Heart right ventricle (tissue), 16 donors: Measurements from ENCODE around the gene PAPOLG. TPM values are rescaled to one million over a fixed set of nuclear protein-coding genes. Genes with fewer than 3 reads are reported as not detected.

Experiments used
- ATAC-seq, 8 donors: fragments of 200-7000 bp; cut with Tn5 transposase; one replicate each; pipeline ENCODE4 v1.9.1; 2020; ENCODE audit warnings: mild to moderate bottlenecking in 8 of 8, moderate library complexity in 8 of 8, moderate number of reproducible peaks in 1 of 8
- DNase-seq, 2 donors: peaks; one replicate each; pipeline ENCODE4 v3.0.0-alpha.2; 2020
- H3K27ac ChIP-seq, 10 donors: fragments of 200-600 bp; sonication (generic) in 2 of 10; one replicate each; pipeline versions ENCODE4 v1.5.0 to v1.8.0; 2020 to 2022; ENCODE audit warnings: mild to moderate bottlenecking in 3 of 10
- H3K27me3 ChIP-seq, 7 donors: fragments of 200-600 bp; one replicate each; pipeline ENCODE4 v1.8.0; 2021 to 2022; ENCODE audit warnings: mild to moderate bottlenecking in 2 of 7
- H3K36me3 ChIP-seq, 9 donors: fragments of 200-600 bp; sonication (generic) in 1 of 9; one replicate each; pipeline versions ENCODE4 v1.5.0 to v1.8.0; 2020 to 2022; ENCODE audit warnings: mild to moderate bottlenecking in 2 of 9
- H3K4me1 ChIP-seq, 9 donors: fragments of 200-600 bp; sonication (generic) in 1 of 9; one replicate each; pipeline versions ENCODE4 v1.5.0 to v1.8.0; 2020 to 2022; ENCODE audit warnings: mild to moderate bottlenecking in 4 of 9
- H3K4me3 ChIP-seq, 10 donors: fragments of 200-600 bp; sonication (generic) in 2 of 10; one replicate each; pipeline versions ENCODE4 v1.5.0 to v1.8.0; 2020 to 2022; ENCODE audit warnings: mild to moderate bottlenecking in 7 of 10, moderate library complexity in 2 of 10
- H3K9me3 ChIP-seq, 11 donors: fragments of 200-600 bp in 10 of 11; sonication (generic) in 2 of 11; one replicate each; pipeline versions ENCODE4 v1.5.0 to v1.8.0; 2013 to 2022; ENCODE audit warnings: mild to moderate bottlenecking in 2 of 11, control low read depth in 1 of 11, moderate library complexity in 1 of 11
- WGBS, 2 donors: extraction: QIAGEN DNeasy Blood & Tissue Kit; methylation state at CpG; one replicate each; pipeline ENCODE4 v1.1.7; 2013; ENCODE audit warnings: inconsistent platforms in 1 of 2; 5-methylcytosine and 5-hydroxymethylcytosine counted together
- intact Hi-C, 10 donors: fragments of 100-400 bp; cut with DNase I; formaldehyde crosslinking; loops; one replicate each; pipeline versions ENCODE4 v1.11.1 to v1.14.2; 2022
- polyA plus RNA-seq, 2 donors: library from polyadenylated mRNA; stranded (reverse); fragments of 200-250 nt; gene quantifications; one replicate each; pipeline ENCODE4 v1.2.3, GENCODE V29; 2013
- total RNA-seq, 10 donors: library from RNA; stranded (reverse); fragmentation: NEBNext Ultra II Directional in 3 of 10; extraction: Animal tissue kit (Norgen Biotek cat#: 25700) in 3 of 10; gene quantifications; one replicate each; pipeline versions ENCODE4 v1.2.1 to v1.2.4, GENCODE V29; 2021 to 2023
- TF ChIP-seq, protein P1 (sequence below), 9 donors: fragments of 200-600 bp; sonication (generic) in 2 of 9; IDR thresholded peaks; one replicate each; pipeline versions ENCODE4 v1.5.0 to v1.8.0; 2021 to 2022; ENCODE audit warnings: antibody characterized with exemption in 9 of 9, mild to moderate bottlenecking in 5 of 9, moderate library complexity in 1 of 9
- donor health status: Arrhythmogenic right ventricular cardiomyopathy.
- donor health status: ischemic (EF 13 %, LVEDD 7.1; RV severe dilation, severe dysfunction).
- donor health status: healthy with polysubstance abuse.
- donor health status: DM: no; HTN: yes; CAD: no.
- donor health status: DM: no; HTN: no; CAD: no.
- donor health status: ischemic (EF 25% LVEDD 6.9; RV normal size, moderate dysfunction).
- donor health status: ischemic (EF 25% LVEDD 5.7; RV mildly dilated, moderate dysfunction).
- donor health status: healthy.
- donor health status: DM: yes; HTN: yes; CAD: no.
- donor health status: Ischemic cardiomyopathy.
- donor health status: ischemic (EF 35%, LVEDD 5.7; RV mildly dilated, moderate dysfunction).
- donor health status: nonischemic (EF 11% LVEDD 7.7; RV severe dilation, severe dysfunction).
- donor health status: DM: yes; HTN: yes; CAD: no.
- donor health status: PGD.
- donor health status: ischemic (EF 29% LVEDD 5.4; RV normal size, mild dysfunction).
- donor health status: nonischemic (EF 23%, LVEDD 6.1; RV moderate dilation, normal function).

Gene PAPOLG
- total and polyA plus RNA-seq, 12 donors: 2.7 to 11.9 (median 8.4) TPM

- ATAC-seq: peak in 6 of 8 donors; percentile 47 to 76 (median 58)
- DNase-seq: peak in 1 of 2 donors; percentile 9
- intact Hi-C loops: no loop called here
- H3K4me1 ChIP-seq: peaks cover 0 to 16% (median 0%) of the 10 kb centered on the region in 9 donors
- no peaks in the 10 kb centered on the region for H3K36me3 ChIP-seq
- H3K4me3 ChIP-seq: no peak overlapping the region
- TF ChIP-seq, protein P1, sequence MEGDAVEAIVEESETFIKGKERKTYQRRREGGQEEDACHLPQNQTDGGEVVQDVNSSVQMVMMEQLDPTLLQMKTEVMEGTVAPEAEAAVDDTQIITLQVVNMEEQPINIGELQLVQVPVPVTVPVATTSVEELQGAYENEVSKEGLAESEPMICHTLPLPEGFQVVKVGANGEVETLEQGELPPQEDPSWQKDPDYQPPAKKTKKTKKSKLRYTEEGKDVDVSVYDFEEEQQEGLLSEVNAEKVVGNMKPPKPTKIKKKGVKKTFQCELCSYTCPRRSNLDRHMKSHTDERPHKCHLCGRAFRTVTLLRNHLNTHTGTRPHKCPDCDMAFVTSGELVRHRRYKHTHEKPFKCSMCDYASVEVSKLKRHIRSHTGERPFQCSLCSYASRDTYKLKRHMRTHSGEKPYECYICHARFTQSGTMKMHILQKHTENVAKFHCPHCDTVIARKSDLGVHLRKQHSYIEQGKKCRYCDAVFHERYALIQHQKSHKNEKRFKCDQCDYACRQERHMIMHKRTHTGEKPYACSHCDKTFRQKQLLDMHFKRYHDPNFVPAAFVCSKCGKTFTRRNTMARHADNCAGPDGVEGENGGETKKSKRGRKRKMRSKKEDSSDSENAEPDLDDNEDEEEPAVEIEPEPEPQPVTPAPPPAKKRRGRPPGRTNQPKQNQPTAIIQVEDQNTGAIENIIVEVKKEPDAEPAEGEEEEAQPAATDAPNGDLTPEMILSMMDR (IDR thresholded peaks at IDR 0.05): no peak
- H3K9me3 ChIP-seq: no peaks in the 10 kb centered on the region
- H3K27me3 ChIP-seq: peaks cover 0 to 2% (median 0%) of the 10 kb centered on the region in 7 donors
- 59 to 70% methylated on average over 4 of the region's 4 CpGs for WGBS, 2 donors
- H3K27ac ChIP-seq: peak overlapping the region in 1 of 10 donors; percentile 84
Measured at GRCh38 chr2:60710707-60711106, 45.4 kb upstream of the PAPOLG start.

DNA sequence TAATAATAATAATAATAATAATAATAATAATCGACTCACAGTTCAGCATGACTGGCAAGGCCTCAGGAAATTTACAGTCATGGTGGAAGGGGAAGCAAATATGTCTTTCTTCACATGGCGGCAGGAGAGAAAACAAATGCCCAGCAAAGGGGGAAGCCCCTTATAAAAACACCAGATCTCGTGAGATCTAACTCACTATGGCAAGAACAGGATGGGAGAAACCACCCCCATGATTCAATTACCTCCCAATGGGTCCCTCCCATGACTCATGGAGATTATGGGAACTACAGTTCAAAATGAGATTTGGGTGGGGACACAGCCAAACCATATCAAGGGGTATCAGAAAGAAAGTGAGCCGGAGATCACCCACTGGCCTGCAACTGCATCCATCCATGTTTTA, 40.5 kb upstream of the PAPOLG start:
- Histone ChIP-seq H3K9me3 (no peaks in the 10 kb centered on the region), H3K4me1 (peaks cover 0 to 7% (median 0%) of the 10 kb centered on the region in 9 donors), H3K36me3 (no peaks in the 10 kb centered on the region), H3K27ac (no peak overlapping the region), H3K4me3 (no peak overlapping the region), H3K27me3 (peaks cover 0 to 5% (median 0%) of the 10 kb centered on the region in 7 donors)
- TF ChIP-seq, protein P1 (IDR thresholded peaks at IDR 0.05): no peak
- DNase-seq: no peak
- no peak for ATAC-seq
- WGBS, 2 donors: 92 to 95% methylated on average over 4 of the region's 4 CpGs
- intact Hi-C loops: no loop called here

- H3K27me3 ChIP-seq: peaks cover 0 to 6% (median 0%) of the 10 kb centered on the region in 7 donors
- no peaks in the 10 kb centered on the region for H3K9me3 ChIP-seq
- intact Hi-C loops: no loop called here
- TF ChIP-seq, protein P1 (IDR thresholded peaks at IDR 0.05): no peak
- DNase-seq (no peak), ATAC-seq (peak in 2 of 8 donors; percentile 30 to 71)
- peak overlapping the region in 1 of 10 donors; percentile 15 for H3K27ac ChIP-seq
- H3K4me3 ChIP-seq: no peak overlapping the region
- H3K4me1 ChIP-seq: no peaks in the 10 kb centered on the region
- H3K36me3 ChIP-seq: no peaks in the 10 kb centered on the region
- WGBS, 2 donors: 62 to 66% methylated on average over 5 of the region's 5 CpGs
Measured at GRCh38 chr2:60717691-60718090, 38.4 kb upstream of the PAPOLG start.

GRCh38 chr2:60719331-60719730, 36.7 kb upstream of the PAPOLG start:
- no peak for ATAC-seq
- Histone ChIP-seq H3K9me3 (peaks cover 0 to 6% (median under 1%) of the 10 kb centered on the region in 11 donors), H3K36me3 (no peaks in the 10 kb centered on the region), H3K4me1 (no peaks in the 10 kb centered on the region), H3K27ac (no peak overlapping the region), H3K27me3 (peaks cover 0 to 6% (median 0%) of the 10 kb centered on the region in 7 donors), H3K4me3 (no peak overlapping the region)
- TF ChIP-seq, protein P1 (IDR thresholded peaks at IDR 0.05): no peak
- 70 to 79% methylated on average over 7 of the region's 7 CpGs for whole genome bisulfite sequencing, 2 donors
- DNase-seq: no peak
- intact Hi-C loops: no loop called here
